H1 (cell line): ENCODE results near the gene MIER3. TPM values are rescaled to one million over a fixed set of nuclear protein-coding genes. Genes with fewer than 3 reads are reported as not detected.

ENCODE experiments used
- MAX ChIP-seq: IDR thresholded peaks from 2 replicates; pipeline ENCODE4 v1.6.1; 2012; ENCODE audit warnings: inconsistent platforms
- TEAD4 ChIP-seq: IDR thresholded peaks from 2 replicates; pipeline ENCODE4 v1.6.1; 2012; ENCODE audit warnings: low read depth, low read length, inconsistent platforms, mixed read lengths
- polyA plus RNA-seq, 7 experiments: library from polyadenylated mRNA; depleted of rRNA in 3 of 7; stranded (reverse) in 5 of 7; unstranded in 2 of 7; fragments of >200 nt in 5 of 7; fragments of 200-250 nt in 2 of 7; gene quantifications; 1 replicate in 5 of 7; 2 replicates in 1 of 7; 4 replicates in 1 of 7; pipeline versions ENCODE4 v1.2.1 to v1.2.3, GENCODE V29; 2011 to 2013; ENCODE audit warnings: missing spikeins in 2 of 7, mixed read lengths in 2 of 7
- total RNA-seq: library from RNA; stranded (reverse); fragmentation: NEBNext Ultra II Directional; extraction: Animal tissue kit (Norgen Biotek cat#: 25700); gene quantifications from 2 replicates; pipeline ENCODE4 v1.2.1, GENCODE V29; 2021
- TF ChIP-seq, protein P1 (sequence below): fragments of 300-600 bp; sonication (generic); IDR thresholded peaks from 2 replicates; pipeline ENCODE4 v1.7.1; 2012; ENCODE audit warnings: low read length, moderate library complexity, mild to moderate bottlenecking, inconsistent platforms; ENCODE audit not compliant: insufficient replicate concordance
- TF ChIP-seq, protein P2 (sequence below), 3 experiments: IDR thresholded peaks; 1 replicate in 2 of 3; 2 replicates in 1 of 3; pipeline versions ENCODE4 v1.5.1 to v1.6.1; 2011; ENCODE audit warnings: low read length in 3 of 3, mild to moderate bottlenecking in 3 of 3, inconsistent platforms in 2 of 3, low read depth in 1 of 3, moderate library complexity in 1 of 3; ENCODE audit not compliant: insufficient read depth in 1 of 3; ENCODE audit errors: control extremely low read depth in 1 of 3

Gene MIER3
- total and polyA plus RNA-seq, 2 of the 8 experiments (the other 6 are each of a cell fraction or from before 2014, with no cell fraction given), result 9.6 to 33.3 TPM

- TF ChIP-seq TEAD4 (no peak), MAX (no peak)
- TF ChIP-seq, protein P1, sequence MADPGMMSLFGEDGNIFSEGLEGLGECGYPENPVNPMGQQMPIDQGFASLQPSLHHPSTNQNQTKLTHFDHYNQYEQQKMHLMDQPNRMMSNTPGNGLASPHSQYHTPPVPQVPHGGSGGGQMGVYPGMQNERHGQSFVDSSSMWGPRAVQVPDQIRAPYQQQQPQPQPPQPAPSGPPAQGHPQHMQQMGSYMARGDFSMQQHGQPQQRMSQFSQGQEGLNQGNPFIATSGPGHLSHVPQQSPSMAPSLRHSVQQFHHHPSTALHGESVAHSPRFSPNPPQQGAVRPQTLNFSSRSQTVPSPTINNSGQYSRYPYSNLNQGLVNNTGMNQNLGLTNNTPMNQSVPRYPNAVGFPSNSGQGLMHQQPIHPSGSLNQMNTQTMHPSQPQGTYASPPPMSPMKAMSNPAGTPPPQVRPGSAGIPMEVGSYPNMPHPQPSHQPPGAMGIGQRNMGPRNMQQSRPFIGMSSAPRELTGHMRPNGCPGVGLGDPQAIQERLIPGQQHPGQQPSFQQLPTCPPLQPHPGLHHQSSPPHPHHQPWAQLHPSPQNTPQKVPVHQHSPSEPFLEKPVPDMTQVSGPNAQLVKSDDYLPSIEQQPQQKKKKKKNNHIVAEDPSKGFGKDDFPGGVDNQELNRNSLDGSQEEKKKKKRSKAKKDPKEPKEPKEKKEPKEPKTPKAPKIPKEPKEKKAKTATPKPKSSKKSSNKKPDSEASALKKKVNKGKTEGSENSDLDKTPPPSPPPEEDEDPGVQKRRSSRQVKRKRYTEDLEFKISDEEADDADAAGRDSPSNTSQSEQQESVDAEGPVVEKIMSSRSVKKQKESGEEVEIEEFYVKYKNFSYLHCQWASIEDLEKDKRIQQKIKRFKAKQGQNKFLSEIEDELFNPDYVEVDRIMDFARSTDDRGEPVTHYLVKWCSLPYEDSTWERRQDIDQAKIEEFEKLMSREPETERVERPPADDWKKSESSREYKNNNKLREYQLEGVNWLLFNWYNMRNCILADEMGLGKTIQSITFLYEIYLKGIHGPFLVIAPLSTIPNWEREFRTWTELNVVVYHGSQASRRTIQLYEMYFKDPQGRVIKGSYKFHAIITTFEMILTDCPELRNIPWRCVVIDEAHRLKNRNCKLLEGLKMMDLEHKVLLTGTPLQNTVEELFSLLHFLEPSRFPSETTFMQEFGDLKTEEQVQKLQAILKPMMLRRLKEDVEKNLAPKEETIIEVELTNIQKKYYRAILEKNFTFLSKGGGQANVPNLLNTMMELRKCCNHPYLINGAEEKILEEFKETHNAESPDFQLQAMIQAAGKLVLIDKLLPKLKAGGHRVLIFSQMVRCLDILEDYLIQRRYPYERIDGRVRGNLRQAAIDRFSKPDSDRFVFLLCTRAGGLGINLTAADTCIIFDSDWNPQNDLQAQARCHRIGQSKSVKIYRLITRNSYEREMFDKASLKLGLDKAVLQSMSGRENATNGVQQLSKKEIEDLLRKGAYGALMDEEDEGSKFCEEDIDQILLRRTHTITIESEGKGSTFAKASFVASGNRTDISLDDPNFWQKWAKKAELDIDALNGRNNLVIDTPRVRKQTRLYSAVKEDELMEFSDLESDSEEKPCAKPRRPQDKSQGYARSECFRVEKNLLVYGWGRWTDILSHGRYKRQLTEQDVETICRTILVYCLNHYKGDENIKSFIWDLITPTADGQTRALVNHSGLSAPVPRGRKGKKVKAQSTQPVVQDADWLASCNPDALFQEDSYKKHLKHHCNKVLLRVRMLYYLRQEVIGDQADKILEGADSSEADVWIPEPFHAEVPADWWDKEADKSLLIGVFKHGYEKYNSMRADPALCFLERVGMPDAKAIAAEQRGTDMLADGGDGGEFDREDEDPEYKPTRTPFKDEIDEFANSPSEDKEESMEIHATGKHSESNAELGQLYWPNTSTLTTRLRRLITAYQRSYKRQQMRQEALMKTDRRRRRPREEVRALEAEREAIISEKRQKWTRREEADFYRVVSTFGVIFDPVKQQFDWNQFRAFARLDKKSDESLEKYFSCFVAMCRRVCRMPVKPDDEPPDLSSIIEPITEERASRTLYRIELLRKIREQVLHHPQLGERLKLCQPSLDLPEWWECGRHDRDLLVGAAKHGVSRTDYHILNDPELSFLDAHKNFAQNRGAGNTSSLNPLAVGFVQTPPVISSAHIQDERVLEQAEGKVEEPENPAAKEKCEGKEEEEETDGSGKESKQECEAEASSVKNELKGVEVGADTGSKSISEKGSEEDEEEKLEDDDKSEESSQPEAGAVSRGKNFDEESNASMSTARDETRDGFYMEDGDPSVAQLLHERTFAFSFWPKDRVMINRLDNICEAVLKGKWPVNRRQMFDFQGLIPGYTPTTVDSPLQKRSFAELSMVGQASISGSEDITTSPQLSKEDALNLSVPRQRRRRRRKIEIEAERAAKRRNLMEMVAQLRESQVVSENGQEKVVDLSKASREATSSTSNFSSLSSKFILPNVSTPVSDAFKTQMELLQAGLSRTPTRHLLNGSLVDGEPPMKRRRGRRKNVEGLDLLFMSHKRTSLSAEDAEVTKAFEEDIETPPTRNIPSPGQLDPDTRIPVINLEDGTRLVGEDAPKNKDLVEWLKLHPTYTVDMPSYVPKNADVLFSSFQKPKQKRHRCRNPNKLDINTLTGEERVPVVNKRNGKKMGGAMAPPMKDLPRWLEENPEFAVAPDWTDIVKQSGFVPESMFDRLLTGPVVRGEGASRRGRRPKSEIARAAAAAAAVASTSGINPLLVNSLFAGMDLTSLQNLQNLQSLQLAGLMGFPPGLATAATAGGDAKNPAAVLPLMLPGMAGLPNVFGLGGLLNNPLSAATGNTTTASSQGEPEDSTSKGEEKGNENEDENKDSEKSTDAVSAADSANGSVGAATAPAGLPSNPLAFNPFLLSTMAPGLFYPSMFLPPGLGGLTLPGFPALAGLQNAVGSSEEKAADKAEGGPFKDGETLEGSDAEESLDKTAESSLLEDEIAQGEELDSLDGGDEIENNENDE, result no peak
- TF ChIP-seq, protein P2, sequence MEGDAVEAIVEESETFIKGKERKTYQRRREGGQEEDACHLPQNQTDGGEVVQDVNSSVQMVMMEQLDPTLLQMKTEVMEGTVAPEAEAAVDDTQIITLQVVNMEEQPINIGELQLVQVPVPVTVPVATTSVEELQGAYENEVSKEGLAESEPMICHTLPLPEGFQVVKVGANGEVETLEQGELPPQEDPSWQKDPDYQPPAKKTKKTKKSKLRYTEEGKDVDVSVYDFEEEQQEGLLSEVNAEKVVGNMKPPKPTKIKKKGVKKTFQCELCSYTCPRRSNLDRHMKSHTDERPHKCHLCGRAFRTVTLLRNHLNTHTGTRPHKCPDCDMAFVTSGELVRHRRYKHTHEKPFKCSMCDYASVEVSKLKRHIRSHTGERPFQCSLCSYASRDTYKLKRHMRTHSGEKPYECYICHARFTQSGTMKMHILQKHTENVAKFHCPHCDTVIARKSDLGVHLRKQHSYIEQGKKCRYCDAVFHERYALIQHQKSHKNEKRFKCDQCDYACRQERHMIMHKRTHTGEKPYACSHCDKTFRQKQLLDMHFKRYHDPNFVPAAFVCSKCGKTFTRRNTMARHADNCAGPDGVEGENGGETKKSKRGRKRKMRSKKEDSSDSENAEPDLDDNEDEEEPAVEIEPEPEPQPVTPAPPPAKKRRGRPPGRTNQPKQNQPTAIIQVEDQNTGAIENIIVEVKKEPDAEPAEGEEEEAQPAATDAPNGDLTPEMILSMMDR (IDR thresholded peaks at IDR 0.05; ENCODE audit: control extremely low read depth in 1 of 3, insufficient read depth in 1 of 3, low read depth in 1 of 3, low read length in 3 of 3), result no peak
Observed at GRCh38 chr5:56917534-56917933, 34.4 kb downstream of the MIER3 start (continued).
